ENCODE data around the gene FFAR1.

The FFAR1 gene

GRCh38 chr19:35314858-35315470 lies 32.7 kb upstream of the FFAR1 start:
- DNase-seq (ENCODE audit: low spot score), result no peak

DNA sequence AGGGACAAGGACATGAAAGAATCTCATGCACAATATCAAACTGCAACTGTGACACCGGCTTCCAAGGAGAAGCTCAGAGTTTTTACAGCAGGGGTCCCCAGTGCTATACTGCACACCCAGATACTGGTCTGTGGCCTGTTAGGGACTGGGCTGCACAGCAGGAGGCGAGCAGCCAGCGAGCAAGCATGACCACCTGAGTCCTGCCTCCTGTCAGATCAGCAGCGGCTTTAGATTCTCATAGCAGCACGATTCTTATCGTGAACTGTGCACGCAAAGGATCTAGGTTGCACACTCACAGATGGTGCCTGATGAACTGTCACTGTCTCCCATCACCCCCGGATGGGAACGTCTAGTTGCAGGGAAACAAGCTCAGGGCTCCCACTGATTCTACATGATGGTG lies 31.8 kb upstream of the FFAR1 start:
- no peak for DNase-seq (ENCODE audit: low spot score)

GRCh38 chr19:35316560-35316959 lies 31.1 kb upstream of the FFAR1 start:
- DNase-seq (ENCODE audit: low spot score), result no peak

GRCh38 chr19:35317464-35318043 lies 30.1 kb upstream of the FFAR1 start:
- no peak for DNase-seq (ENCODE audit: low spot score)

GRCh38 chr19:35318679-35319448 lies 28.8 kb upstream of the FFAR1 start:
- DNase-seq (ENCODE audit: low spot score), result no peak

- DNase-seq (ENCODE audit: low spot score), result no peak
These were observed 27.5 kb upstream of the FFAR1 start for GRCh38 chr19:35320065-35320713.

- DNase-seq (ENCODE audit: low spot score), result no peak
These were observed 26.4 kb upstream of the FFAR1 start for GRCh38 chr19:35321291-35321690.

DNA sequence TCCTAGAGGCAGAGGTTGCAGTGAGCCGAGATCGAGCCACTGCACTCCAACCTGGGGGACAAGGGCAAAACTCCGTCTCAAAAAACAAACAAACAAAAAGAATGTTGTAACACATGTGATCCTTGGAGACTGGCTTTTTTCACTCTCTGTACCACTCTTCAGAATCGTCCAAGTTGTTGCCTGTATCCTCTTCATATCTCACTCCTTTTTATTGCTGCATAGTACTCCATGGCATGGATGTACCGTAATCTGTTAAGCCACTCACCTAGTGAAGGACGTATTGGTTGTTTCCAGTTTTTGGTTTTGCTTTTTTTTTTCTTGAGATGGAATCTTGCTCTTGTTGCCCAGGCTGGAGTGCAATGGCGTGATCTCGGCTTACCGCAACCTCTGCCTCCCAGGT lies 25.7 kb upstream of the FFAR1 start:
- DNase-seq (ENCODE audit: low spot score), result no peak

- no peak for DNase-seq (ENCODE audit: low spot score)
These were observed 20.1 kb upstream of the FFAR1 start for GRCh38 chr19:35327642-35328041.

- no peak for DNase-seq (ENCODE audit: low spot score)
These were observed 18.8 kb upstream of the FFAR1 start, which contains the start of gene CD22 for GRCh38 chr19:35328851-35329285. TSS of gene CD22 (plus strand) at chr19:35329187. CDS start at chr19:35332041, 2,854 bp downstream.

DNA sequence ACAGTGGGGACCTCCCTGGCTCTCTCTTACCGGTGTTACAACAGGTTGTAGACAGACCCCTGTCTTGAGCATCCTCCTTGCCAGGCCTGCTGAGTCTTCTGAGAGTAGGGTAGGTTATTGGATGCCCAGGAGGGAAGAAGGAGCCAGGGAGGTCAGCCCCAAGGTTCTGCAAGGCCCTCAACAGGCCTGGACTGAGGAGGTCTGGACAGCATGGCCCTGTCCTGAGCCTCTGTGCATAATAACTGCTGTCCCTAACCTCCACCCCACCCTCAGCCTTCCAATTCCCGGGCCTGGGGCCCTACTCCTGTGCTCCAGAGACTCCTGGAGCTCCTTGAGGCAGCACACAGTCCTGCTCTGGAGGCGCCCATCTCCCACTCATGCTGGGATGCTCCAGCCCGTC lies 18.4 kb upstream of the FFAR1 start:
- no peak for DNase-seq (ENCODE audit: low spot score)

- no peak for DNase-seq (ENCODE audit: low spot score)
These were observed 17.2 kb upstream of the FFAR1 start for GRCh38 chr19:35330475-35330874.

DNA sequence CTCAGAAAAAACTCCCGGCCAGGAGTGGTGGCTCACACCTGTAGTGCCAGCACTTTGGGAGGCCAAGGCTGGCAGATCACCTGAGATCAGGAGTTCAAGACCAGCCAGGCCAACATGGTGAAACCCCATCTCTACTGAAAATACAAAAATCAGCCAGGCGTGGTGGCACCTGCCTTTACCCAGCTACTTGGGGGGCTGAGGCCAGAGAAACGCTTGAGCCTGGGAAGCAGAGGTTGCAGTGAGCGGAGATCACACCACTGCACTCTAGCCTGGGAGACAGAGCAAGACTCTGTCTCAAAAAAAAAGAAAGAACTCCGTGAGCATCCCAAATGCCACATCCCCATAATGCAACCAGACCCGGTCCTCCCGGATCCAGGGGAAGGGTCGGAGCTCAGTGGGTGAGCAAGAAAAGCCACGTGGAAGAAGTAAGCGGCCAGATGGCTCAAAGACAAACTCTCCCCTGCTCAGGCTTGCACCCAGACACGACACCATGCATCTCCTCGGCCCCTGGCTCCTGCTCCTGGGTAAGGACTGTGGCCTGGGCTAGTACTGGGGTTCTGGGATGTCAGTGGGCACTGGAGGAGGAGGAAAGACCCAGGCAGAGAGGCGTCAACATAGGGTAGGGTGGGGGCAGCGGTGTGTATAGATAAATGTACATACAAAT lies 16.0 kb upstream of the FFAR1 start:
- no peak for DNase-seq (ENCODE audit: low spot score)

DNA sequence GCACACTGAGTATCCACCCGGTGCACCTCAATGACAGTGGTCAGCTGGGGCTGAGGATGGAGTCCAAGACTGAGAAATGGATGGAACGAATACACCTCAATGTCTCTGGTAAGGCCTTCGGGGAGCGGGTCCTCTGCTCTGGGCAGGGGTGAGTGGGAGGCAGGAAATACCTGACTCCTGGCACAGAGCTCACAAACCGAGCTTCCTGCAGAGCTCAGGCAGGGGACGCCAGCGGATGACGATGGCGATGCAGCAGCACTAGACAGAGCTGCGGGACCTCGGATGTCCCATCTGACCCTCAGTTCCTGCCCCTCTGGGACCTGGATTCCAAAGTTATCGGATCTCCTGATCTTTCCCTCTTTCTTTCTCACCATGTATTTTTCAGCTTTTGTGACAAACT lies 14.9 kb upstream of the FFAR1 start:
- no peak for DNase-seq (ENCODE audit: low spot score)

DNA sequence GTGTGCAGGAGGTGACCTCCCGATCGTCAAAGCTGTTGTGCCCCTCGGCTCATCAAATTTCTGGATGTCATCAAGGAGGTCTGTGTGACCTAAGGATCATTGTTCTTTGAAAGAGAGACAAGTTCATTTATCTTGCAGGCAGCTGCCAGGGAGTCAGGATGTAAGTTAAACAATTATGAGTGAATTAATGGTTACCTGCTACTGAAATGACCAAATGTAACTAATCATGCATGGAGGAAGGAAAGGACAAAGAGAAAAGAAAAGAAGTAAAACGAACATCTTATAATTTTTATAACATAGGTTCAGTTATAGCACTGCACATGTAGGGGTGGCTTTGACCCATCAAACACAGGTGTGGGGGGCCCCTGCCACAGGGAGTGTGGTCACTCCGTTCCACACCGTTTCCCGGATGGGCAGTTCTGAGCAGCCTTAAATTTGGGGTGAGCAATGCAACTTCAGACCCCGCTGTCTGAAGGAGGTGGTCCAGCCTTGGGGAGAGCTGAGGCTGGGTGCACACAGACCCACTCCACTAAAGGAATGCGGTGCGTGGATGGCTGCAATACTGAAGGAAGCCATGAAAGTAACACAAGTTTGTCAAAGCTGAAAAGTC lies 13.5 kb upstream of the FFAR1 start:
- no peak for DNase-seq (ENCODE audit: low spot score)

DNA sequence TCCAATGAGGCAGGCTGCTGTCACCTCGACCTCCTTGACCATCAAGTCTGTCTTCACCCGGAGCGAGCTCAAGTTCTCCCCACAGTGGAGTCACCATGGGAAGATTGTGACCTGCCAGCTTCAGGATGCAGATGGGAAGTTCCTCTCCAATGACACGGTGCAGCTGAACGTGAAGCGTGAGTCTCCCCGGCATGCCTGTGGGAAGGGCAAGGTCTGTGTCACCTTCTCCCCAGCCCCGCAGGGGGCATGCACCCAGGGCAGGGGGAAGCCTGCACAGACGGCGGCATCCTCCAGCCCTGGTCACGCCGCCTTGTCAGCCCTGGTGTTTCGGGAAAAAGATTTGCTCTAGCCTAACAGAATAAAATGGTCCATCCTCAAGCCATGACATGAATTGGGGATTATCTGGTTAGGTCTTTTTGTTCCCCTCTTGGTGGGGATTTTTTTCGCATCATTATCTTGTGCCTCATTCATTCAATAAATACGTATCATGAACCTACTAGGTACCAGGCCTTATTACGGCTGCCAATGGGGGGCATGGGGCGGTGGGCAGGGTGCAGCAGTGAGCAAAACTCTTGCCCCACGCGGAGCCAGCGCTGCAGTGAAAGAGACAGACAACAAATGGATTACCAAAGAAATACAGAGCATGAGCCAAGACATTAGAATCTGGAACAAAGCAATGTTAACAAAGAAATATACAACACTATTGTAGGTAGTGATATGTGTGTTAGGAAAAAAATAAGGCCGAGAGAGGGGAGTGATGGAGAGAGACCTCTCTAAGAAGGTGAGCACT lies 11.3 kb upstream of the FFAR1 start:
- DNase-seq (ENCODE audit: low spot score), result no peak

DNA sequence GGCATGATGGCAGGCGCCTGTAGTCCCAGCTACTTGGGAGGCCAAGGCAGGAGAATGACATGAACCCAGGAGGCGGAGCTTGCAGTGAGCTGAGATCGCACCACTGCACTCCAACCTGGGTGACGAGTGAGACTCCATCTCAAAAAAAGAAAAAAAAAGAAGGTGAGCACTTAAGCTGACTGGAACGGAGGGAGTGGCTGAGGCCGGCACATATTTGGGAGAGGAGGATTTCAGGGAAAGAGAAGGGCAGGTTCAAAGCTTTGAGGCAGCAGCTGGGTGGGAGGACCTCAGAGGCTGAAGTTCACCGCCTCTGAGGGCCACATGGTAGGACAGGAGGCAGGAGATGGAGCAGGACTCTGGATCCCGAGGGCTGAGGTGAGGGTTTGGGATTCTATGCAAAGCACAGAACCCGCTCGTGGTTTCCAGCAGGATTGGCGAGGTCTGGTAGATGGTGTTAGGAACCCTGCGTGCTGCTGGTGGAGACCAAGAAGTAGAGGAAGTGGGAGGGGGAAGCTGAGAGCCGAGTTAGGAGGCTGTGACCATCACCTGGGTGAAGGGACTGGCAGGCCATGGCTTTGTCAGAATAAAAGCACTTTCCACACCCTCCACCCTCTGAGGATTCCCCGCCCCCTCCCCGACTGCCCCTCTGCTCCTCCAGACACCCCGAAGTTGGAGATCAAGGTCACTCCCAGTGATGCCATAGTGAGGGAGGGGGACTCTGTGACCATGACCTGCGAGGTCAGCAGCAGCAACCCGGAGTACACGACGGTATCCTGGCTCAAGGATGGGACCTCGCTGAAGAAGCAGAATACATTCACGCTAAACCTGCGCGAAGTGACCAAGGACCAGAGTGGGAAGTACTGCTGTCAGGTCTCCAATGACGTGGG lies 10.4 kb upstream of the FFAR1 start:
- DNase-seq (ENCODE audit: low spot score), result no peak

DNA sequence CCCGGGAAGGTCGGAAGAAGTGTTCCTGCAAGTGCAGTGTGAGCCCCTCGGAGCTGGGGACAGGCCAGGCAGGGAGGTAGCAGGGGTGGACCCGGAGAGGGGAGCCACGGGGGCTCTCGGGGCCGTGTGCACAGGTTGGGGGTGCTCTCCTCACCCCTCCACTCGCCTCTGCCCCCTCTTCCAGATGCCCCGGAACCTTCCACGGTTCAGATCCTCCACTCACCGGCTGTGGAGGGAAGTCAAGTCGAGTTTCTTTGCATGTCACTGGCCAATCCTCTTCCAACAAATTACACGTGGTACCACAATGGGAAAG lies 9.8 kb upstream of the FFAR1 start:
- no peak for DNase-seq (ENCODE audit: low spot score)

- DNase-seq (ENCODE audit: low spot score), result no peak
These were observed 7.3 kb upstream of the FFAR1 start for GRCh38 chr19:35340431-35340830.

DNA sequence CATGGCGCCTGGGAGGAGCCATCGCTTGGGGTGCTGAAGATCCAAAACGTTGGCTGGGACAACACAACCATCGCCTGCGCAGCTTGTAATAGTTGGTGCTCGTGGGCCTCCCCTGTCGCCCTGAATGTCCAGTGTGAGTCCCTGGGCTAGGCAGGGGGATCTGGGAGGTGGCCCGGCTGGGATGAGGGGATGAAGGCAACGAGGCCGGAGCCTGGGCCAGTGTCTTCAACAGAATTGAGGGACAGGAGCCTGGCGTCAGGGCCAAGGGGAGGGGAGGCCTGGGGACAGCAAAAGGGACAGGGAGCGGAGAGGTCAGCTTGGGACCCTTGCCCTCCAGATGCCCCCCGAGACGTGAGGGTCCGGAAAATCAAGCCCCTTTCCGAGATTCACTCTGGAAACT lies 6.7 kb upstream of the FFAR1 start:
- DNase-seq (ENCODE audit: low spot score), result no peak
